Thymus (tissue), 11 donors: ENCODE data around the gene KLHL6. TPM values are rescaled to one million over a fixed set of nuclear protein-coding genes. Genes with fewer than 3 reads are reported as not detected.
A peak's percentile ranks its signal among the peaks of the same experiment; 100 is the strongest.

Experiments used
- DNase-seq, 9 donors: peaks; one replicate each; pipeline ENCODE4 v3.0.0-alpha.2; 2013; ENCODE audit warnings: low spot score in 9 of 9, low read depth in 6 of 9, missing footprints in 1 of 9
- H3K27ac ChIP-seq, 2 donors: one replicate each; pipeline ENCODE4 v1.5.1; 2013; ENCODE audit warnings: control low read depth in 1 of 2, low read depth in 1 of 2, low read length in 1 of 2, mild to moderate bottlenecking in 1 of 2, moderate library complexity in 1 of 2
- H3K27me3 ChIP-seq, 2 donors: one replicate each; pipeline ENCODE4 v1.5.1; 2013; ENCODE audit warnings: low read length in 1 of 2; ENCODE audit not compliant: control insufficient read depth in 2 of 2, insufficient read depth in 1 of 2
- H3K36me3 ChIP-seq, 2 donors: one replicate each; pipeline ENCODE4 v1.5.1; 2013; ENCODE audit warnings: low read length in 1 of 2, mild to moderate bottlenecking in 1 of 2, moderate library complexity in 1 of 2; ENCODE audit not compliant: control insufficient read depth in 2 of 2, insufficient read depth in 2 of 2
- H3K4me1 ChIP-seq, 2 donors: one replicate each; pipeline ENCODE4 v1.5.1; 2013; ENCODE audit warnings: low read length in 2 of 2; ENCODE audit not compliant: control insufficient read depth in 2 of 2, insufficient read depth in 2 of 2
- H3K4me3 ChIP-seq, 2 donors: one replicate each; pipeline ENCODE4 v1.5.1; 2013; ENCODE audit warnings: low read length in 2 of 2, control low read depth in 1 of 2, mild to moderate bottlenecking in 1 of 2
- H3K9me3 ChIP-seq, 2 donors: one replicate each; pipeline ENCODE4 v1.5.1; 2013; ENCODE audit warnings: low read length in 1 of 2, mild to moderate bottlenecking in 1 of 2; ENCODE audit not compliant: control insufficient read depth in 2 of 2, insufficient read depth in 1 of 2
- WGBS: extraction: QIAGEN DNeasy Blood & Tissue Kit; methylation state at CpG from one replicate; pipeline ENCODE4 v1.1.7; 2013; 5-methylcytosine and 5-hydroxymethylcytosine counted together
- polyA plus RNA-seq: library from polyadenylated mRNA; stranded (reverse); fragments of 200-250 nt; gene quantifications from one replicate; pipeline ENCODE4 v1.2.3, GENCODE V29; 2013
- total RNA-seq: library from RNA; stranded (reverse); fragments of 120-200 nt; gene quantifications from one replicate; pipeline ENCODE4 v1.2.4, GENCODE V29; 2013
- donor health status: healthy.

KLHL6 gene
- total and polyA plus RNA-seq, 2 donors = 16.3 to 20.9 TPM

- H3K4me1 ChIP-seq = peaks cover 2 to 4% of the 10 kb centered on the region in 2 donors
- no peak overlapping the region for H3K4me3 ChIP-seq
- no peaks in the 10 kb centered on the region for H3K9me3 ChIP-seq
- no peak overlapping the region for H3K27ac ChIP-seq
- H3K27me3 ChIP-seq = no peaks in the 10 kb centered on the region
- no peak for DNase-seq
- H3K36me3 ChIP-seq = peaks cover 61 to 65% of the 10 kb centered on the region in 2 donors
- 96% methylated on average over 3 of the region's 3 CpGs for WGBS
These were observed 58.2 kb downstream of the KLHL6 start for GRCh38 chr3:183497313-183497712.

DNA sequence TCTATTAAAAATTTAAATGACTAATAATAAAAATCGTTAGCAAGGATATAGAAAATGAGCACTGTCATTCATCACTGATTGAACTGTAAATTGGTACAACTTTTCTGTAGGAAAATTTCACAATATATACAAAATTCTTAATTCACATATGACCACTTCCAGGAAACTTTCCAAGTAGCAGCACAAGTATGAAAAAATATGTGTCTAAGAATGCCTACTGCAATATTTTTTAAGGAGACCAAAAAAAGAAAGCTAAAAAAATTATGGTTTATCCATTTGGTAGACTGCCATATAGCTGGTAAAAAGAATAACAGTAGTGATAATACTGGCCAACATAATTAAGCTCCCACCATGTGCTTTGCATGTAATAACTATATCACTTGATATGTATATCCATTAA lies 59.2 kb downstream of the KLHL6 start:
- H3K4me3 ChIP-seq = no peak overlapping the region
- no peak for DNase-seq
- peaks cover 66% of the 10 kb centered on the region in 2 donors for H3K36me3 ChIP-seq
- no peak overlapping the region for H3K27ac ChIP-seq
- WGBS = 100% methylated on average over 1 of the region's 1 CpG
- no peaks in the 10 kb centered on the region for H3K9me3 ChIP-seq
- H3K27me3 ChIP-seq = no peaks in the 10 kb centered on the region
- H3K4me1 ChIP-seq = peaks cover 2 to 5% of the 10 kb centered on the region in 2 donors

DNA sequence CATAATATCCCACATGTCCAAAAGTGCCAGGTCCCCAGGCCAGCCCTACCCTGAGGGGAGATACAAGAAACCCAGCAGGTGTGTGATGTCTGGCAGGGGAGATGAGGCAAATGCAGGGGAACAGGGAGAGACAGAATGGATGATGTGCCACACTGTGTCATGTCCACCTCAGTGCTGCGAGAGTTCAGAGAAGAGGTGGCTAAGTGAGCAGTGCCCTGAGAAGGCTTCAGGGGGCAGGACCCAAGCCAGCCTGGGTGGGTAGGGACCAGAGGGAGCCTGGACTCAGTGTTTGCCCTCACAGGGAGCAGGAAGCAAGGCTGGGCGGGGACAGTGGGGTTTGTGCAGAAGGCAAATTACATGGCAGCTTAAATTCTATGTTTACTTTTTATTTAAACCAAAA lies 61.2 kb downstream of the KLHL6 start:
- Histone ChIP-seq H3K4me3 (no peak overlapping the region), H3K27ac (no peak overlapping the region), H3K36me3 (peaks cover 51 to 61% of the 10 kb centered on the region in 2 donors), H3K9me3 (no peaks in the 10 kb centered on the region), H3K27me3 (no peaks in the 10 kb centered on the region), H3K4me1 (peaks cover 2 to 7% of the 10 kb centered on the region in 2 donors)
- 96% methylated on average over 2 of the region's 2 CpGs for WGBS
- DNase-seq = no peak

- Histone ChIP-seq H3K4me3 (no peak overlapping the region), H3K4me1 (peaks cover 2 to 7% of the 10 kb centered on the region in 2 donors), H3K9me3 (no peaks in the 10 kb centered on the region), H3K27ac (no peak overlapping the region), H3K27me3 (no peaks in the 10 kb centered on the region), H3K36me3 (peaks cover 47 to 52% of the 10 kb centered on the region in 2 donors)
- 99% methylated on average over 4 of the region's 4 CpGs for WGBS
- DNase-seq = no peak
These were observed 62.0 kb downstream of the KLHL6 start for GRCh38 chr3:183493296-183494045.

GRCh38 chr3:183492849-183493179 lies 62.7 kb downstream of the KLHL6 start:
- peaks cover 44 to 51% of the 10 kb centered on the region in 2 donors for H3K36me3 ChIP-seq
- H3K27me3 ChIP-seq = no peaks in the 10 kb centered on the region
- no peaks in the 10 kb centered on the region for H3K9me3 ChIP-seq
- DNase-seq = no peak
- 97% methylated on average over 4 of the region's 4 CpGs for WGBS
- H3K4me3 ChIP-seq = no peak overlapping the region
- H3K4me1 ChIP-seq = peaks cover 2 to 7% of the 10 kb centered on the region in 2 donors
- no peak overlapping the region for H3K27ac ChIP-seq

- H3K27me3 ChIP-seq = no peaks in the 10 kb centered on the region
- H3K36me3 ChIP-seq = peaks cover 38 to 47% of the 10 kb centered on the region in 2 donors
- no peaks in the 10 kb centered on the region for H3K9me3 ChIP-seq
- DNase-seq = no peak
- no peak overlapping the region for H3K4me3 ChIP-seq
- 98% methylated on average over 45 of the region's 45 CpGs for WGBS
- H3K27ac ChIP-seq = no peak overlapping the region
- peaks cover 2 to 7% of the 10 kb centered on the region in 2 donors for H3K4me1 ChIP-seq
These were observed 63.3 kb downstream of the KLHL6 start for GRCh38 chr3:183491923-183492848.

DNA sequence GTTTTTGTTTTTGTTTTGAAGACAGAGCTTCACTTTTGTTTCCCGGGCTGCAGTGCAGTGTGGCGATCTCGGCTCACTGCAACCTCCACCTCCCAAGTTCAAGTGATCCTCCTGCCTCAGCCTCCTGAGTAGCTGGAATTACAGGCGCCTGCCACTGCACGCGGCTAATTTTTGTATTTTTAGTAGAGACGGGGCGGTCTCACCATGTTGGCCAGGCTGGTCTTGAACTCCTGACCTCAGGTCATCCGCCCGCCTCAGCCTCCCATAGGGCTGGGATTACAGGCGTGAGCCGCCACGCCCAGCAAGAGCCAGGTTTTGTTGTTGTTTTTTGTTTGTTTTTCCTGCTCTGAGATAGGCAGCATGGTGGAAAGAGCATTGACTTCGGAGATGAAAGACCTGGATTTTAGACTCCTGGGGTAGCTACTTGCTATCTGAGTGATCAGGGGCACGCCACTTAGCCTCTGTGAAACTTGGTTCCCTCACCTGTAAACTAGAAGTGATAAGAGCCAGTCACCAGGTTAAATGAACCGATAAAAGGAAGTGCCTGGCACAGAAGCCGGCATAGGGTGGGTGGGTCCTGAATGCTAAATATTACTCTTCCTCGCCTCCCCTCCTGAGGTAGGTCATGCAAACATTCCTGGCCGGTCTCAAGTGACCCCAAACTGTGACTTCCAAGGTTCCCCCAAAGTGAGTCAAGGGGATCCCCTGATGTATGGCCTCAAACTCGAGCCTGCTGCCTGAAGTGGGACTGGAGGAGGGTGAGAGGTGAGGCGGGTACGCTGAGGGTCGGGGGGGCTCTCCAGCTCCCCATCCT lies 64.2 kb downstream of the KLHL6 start:
- no peaks in the 10 kb centered on the region for H3K27me3 ChIP-seq
- no peak overlapping the region for H3K4me3 ChIP-seq
- no peak overlapping the region for H3K27ac ChIP-seq
- peaks cover 2 to 7% of the 10 kb centered on the region in 2 donors for H3K4me1 ChIP-seq
- no peaks in the 10 kb centered on the region for H3K9me3 ChIP-seq
- DNase-seq = no peak
- peaks cover 37 to 47% of the 10 kb centered on the region in 2 donors for H3K36me3 ChIP-seq
- WGBS = 93% methylated on average over 23 of the region's 23 CpGs

DNA sequence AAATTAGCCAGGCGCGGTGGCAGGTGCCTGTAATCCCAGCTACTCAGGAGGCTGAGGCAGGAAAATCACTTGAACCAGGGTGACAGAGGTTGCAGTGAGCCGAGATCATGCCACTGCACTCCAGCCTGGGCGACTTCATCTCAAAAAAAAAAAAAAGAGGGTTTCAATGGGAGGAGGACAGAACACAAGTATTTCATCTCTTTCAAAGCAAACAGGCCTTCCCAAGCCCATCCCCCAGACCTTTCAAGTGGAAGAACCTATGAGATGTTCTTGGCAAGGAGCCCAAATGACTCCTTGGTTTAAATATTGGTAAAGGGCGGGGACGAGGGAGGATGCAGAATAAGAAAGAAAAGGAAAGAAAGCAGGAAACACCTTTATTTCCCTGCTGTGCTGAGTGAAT lies 64.9 kb downstream of the KLHL6 start:
- peaks cover 37 to 47% of the 10 kb centered on the region in 2 donors for H3K36me3 ChIP-seq
- peaks cover 2 to 7% of the 10 kb centered on the region in 2 donors for H3K4me1 ChIP-seq
- WGBS = 54% methylated on average over 6 of the region's 6 CpGs
- no peaks in the 10 kb centered on the region for H3K9me3 ChIP-seq
- H3K27ac ChIP-seq = no peak overlapping the region
- peak in 3 of 9 donors; percentile 21 to 48 (median 46) for DNase-seq
- H3K27me3 ChIP-seq = no peaks in the 10 kb centered on the region
- no peak overlapping the region for H3K4me3 ChIP-seq
